ENCODE results near the gene SIRT2.

DNA sequence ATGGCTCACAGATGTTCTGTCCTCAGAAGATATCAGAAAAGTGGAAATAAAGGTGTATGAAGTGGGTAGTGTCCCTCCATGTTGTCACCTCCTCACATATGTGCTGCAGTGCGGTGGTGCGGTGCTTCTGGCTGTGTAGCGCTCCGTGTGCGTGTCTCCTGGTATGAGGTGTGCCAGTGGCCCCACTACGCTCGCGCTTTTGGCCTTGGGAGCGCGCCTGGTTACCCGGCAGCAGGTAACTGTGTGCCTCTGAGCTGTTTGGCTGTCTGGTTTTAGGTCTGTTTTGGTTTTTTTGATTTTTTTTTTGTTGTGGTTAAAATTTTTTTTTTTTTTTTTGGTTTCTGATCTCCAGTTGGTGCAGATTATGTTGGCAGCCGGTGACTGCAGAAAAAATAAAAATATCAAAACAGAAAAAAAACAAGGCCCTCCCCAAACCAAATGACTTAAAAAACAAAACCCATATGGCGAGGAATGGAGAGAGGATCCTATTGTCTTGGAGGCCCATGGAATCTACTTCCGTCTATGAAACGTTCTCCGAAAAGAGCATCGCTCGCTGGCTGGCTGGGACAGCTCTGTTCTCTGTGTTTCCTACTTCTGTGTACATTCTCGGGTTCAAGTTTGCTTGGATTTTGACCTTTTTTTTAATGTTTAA lies 57.5 kb downstream of the SIRT2 start:
- TF ChIP-seq CTCF (IDR thresholded peaks at IDR 0.05; ENCODE audit: poor library complexity, severe bottlenecking) (no peak), EZH2 (IDR thresholded peaks at IDR 0.05; ENCODE audit: borderline replicate concordance, insufficient read depth, low read length, poor library complexity, severe bottlenecking) (no peak), EP300 (conservative IDR thresholded peaks at IDR 0.05; ENCODE audit: poor library complexity, severe bottlenecking) (no peak), RAD21 (conservative IDR thresholded peaks at IDR 0.05) (no peak), SMC3 (conservative IDR thresholded peaks at IDR 0.05; ENCODE audit: poor library complexity) (no peak)
